Activated CD8-positive, alpha-beta memory T cell treated with anti-CD3 and anti-CD28 coated beads for 36 hours (primary cell): ENCODE measurements around the gene SNAPC4. TPM values are rescaled to one million over a fixed set of nuclear protein-coding genes. Genes with fewer than 3 reads are reported as not detected.

Experiments used
- CTCF ChIA-PET: fragments of 350-600 bp; sonication (Branson Sonifier 250); formaldehyde crosslinking; loops from one replicate; lab custom pipeline; 2021; ENCODE audit warnings: antibody characterized with exemption; lab: Charles Lee
- POLR2A ChIA-PET: fragments of 350-600 bp; sonication (Branson Sonifier 250); formaldehyde crosslinking; loops from one replicate; lab custom pipeline; 2021; ENCODE audit warnings: antibody characterized with exemption; lab: Charles Lee
- total RNA-seq, 2 experiments: library from RNA; stranded (reverse); gene quantifications; one replicate each; pipeline ENCODE4 v1.2.3, GENCODE V29; 2021

SNAPC4 gene
- total RNA-seq, 2 experiments from 2014 or later, result 23.4 to 24.5 TPM

GRCh38 chr9:136401173-136401922 lies 1.4 kb upstream of the SNAPC4 start:
- POLR2A ChIA-PET, result interaction anchor here (1.2 to 1.3 kb wide), 2 partner anchors 8 to 38 kb away, joined by 5 to 11 read pairs; partner anchors contain the start of genes DNLZ, ENTR1 and PMPCA
- CTCF ChIA-PET, result interaction anchor here (0.6 to 4.0 kb wide), 5 partner anchors 9 to 721 kb away, joined by 3 to 24 read pairs (median 5); partner anchors contain the start of genes DNLZ, ENTR1 and PMPCA

GRCh38 chr9:136399176-136400037 lies 563 bp downstream of the SNAPC4 start:
- ChIA-PET CTCF (interaction anchor here (0.6 to 4.0 kb wide), 4 partner anchors 11 to 235 kb away, joined by 4 to 24 read pairs (median 10); partner anchors contain the start of genes DNLZ, ENTR1 and PMPCA), POLR2A (no interaction called here)

- POLR2A ChIA-PET, result interaction anchor here (0.6 kb wide), 1 partner anchor 28 kb away, joined by 4 read pairs; no protein-coding TSS in a partner anchor
- CTCF ChIA-PET, result interaction anchor here (2.6 to 4.0 kb wide), 2 partner anchors 12 to 35 kb away, joined by 9 to 24 read pairs; partner anchors contain the start of genes DNLZ, ENTR1 and PMPCA
These were observed 1.7 kb downstream of the SNAPC4 start for GRCh38 chr9:136398286-136398685.

GRCh38 chr9:136397643-136398042 lies 2.3 kb downstream of the SNAPC4 start:
- POLR2A ChIA-PET, result no interaction called here
- CTCF ChIA-PET, result interaction anchor here (2.6 kb wide), 1 partner anchor 34 kb away, joined by 9 read pairs; the partner anchor contains the start of gene DNLZ

- ChIA-PET POLR2A (no interaction called here), CTCF (interaction anchor here (2.6 kb wide), 1 partner anchor 33 kb away, joined by 9 read pairs; the partner anchor contains the start of gene DNLZ)
These were observed 3.8 kb downstream of the SNAPC4 start for GRCh38 chr9:136396219-136396515.

DNA sequence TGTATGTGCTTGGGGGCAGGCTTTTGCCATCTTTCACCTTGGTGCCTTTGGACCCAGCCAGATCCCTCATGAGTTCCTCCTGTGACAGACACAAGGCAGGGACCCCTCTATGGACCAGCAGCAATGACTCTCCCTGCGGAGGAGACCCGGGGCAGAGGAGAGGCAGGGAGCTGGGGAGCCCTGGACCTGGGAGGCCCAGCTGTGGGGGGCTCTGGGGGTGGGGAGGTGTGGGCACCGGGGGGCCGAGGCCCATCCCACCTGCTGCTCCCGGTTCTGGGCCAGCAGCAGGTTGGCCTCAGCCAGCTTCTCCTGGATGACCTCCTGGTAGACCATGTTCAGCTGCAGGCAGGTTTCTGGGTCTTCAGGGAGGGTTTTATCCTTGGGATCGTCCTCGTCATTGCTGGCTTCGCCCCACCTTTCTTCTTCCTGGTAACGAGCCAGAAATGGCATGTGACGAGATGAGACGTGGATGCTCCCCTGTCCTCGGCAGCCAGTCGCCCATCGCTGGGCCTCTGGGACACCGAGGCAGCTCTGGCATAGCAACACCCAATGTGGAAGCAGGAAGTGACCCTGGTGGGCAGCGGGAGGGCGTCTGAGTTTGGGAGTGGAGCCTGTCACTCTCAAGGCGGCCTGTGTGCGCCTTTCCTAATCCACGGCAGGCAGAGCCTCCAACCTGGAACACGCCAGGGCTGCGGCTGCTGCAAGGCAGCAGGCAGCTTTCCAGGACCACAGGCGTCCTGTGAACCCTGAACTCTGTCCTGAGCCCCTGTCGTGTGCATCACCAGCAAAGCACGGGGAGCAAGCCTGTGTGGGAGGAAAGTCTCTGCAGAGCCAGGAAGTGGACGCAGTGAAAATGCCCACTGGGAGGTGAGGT lies 4.4 kb downstream of the SNAPC4 start:
- ChIA-PET CTCF (interaction anchor here (2.6 kb wide), 1 partner anchor 32 kb away, joined by 9 read pairs; the partner anchor contains the start of gene DNLZ), POLR2A (no interaction called here)

DNA sequence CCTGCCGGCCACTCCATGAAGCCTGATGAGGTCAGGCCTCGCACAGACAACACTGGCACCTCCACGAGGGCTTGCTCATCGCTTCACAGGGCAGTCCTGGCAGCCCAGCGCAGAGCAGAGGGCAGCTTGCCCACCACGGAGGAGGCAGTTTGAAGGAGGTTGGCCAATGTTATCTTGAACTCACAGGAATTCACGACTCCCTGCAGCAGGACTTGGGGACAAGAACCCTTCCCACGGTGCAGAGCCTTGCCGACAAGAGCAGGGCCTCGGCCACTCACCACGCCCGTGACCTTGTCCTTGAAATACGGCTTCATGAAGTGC lies 5.0 kb downstream of the SNAPC4 start:
- ChIA-PET CTCF (no interaction called here), POLR2A (no interaction called here)

GRCh38 chr9:136394312-136395019 lies 5.5 kb downstream of the SNAPC4 start:
- ChIA-PET CTCF (no interaction called here), POLR2A (no interaction called here)

DNA sequence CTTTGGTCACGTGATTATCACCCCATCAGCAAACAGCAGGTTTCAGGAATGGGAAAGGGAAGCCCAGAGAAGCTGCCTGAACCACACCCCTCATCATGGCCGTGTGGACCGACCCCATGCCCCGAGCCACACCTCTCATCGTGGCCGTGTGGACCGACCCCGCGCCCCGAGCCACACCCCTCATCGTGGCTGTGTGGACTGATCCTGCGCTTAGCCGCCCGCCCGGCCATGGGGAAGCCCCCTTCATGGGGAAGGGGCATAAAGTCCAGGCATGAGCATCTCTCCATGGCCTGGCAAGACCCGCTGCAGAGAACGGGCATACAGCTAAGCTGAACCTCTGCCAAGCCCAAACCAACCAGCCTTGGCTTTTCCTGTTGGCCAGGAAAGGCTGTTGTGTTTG lies 6.4 kb downstream of the SNAPC4 start:
- CTCF ChIA-PET, result interaction anchor here (1.2 kb wide), 1 partner anchor 10 kb away, joined by 3 read pairs; no protein-coding TSS in a partner anchor
- POLR2A ChIA-PET, result no interaction called here

DNA sequence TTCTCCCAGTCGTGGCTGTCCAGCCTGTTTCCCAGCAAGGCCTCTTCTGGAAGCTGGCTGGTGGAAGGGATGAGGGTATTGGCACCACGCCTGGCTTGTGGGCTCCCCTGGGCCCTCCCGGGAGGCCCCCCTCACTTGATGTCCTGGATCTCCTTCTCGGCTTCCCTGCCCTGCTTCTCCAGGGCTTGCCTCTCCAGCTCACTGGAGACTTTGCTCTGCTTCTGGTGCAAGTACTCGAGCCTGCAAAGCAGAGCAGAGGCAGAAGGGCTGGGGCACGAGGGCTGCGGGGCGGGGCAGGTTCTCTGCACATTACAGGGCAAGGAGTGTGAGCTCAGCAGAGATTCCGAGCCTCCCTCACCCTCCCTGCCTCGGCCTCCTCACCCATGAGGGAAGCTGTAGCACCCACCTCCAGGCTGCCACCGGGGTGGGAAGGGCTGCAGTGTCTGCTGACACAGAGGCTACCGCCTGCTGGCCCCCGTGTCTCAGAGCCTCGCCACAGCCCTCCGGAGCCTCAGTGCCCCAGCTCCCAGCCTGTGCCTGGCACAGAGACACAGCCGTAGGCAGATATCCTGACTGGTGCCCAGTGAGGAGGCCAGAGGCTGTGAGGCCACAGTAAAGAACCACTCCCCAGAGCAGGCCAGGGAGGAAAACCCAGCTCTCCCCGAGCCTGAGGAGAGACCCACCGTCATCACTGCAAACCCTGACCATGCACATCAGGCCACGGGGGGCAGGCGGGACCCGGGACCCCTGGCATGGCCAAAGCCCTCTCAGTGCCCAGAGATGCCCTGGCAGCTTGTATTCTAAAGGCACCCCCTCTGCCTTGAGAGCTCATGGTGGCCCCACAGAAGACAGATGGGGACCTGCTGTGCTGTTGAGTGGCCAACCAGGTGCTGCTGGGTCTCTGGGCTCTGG lies 7.2 kb downstream of the SNAPC4 start:
- CTCF ChIA-PET, result interaction anchor here (1.2 to 1.5 kb wide), 2 partner anchors 8 to 11 kb away, joined by 3 to 5 read pairs; no protein-coding TSS in a partner anchor
- POLR2A ChIA-PET, result no interaction called here

GRCh38 chr9:136391737-136392537 lies 8.0 kb downstream of the SNAPC4 start:
- POLR2A ChIA-PET, result no interaction called here

DNA sequence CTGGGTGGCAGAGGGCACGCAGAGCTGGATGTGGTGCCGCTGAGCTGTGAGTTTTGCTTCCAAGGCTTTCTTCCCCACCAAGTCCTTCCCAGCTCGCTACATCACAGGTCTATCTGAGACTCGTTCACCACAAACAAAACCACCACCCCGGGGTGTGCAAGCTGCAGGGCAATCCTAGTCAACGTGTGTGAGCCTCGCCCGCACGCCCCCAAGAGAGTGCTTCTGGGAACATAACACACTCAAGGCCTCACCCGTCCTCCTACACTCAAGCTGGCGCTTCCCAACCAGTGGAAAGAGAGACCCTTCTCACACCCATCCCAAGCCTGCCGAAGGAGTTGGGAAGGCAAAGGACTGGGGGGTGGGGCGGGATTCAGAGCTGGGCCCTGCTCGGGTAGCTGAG lies 10.6 kb downstream of the SNAPC4 start:
- POLR2A ChIA-PET, result no interaction called here
- CTCF ChIA-PET, result no interaction called here

More at GRCh38 chr9:136391737-136392537, 8.0 kb downstream of the SNAPC4 start:
- CTCF ChIA-PET, result interaction anchor here (1.5 kb wide), 1 partner anchor 9 kb away, joined by 5 read pairs; no protein-coding TSS in a partner anchor

DNA sequence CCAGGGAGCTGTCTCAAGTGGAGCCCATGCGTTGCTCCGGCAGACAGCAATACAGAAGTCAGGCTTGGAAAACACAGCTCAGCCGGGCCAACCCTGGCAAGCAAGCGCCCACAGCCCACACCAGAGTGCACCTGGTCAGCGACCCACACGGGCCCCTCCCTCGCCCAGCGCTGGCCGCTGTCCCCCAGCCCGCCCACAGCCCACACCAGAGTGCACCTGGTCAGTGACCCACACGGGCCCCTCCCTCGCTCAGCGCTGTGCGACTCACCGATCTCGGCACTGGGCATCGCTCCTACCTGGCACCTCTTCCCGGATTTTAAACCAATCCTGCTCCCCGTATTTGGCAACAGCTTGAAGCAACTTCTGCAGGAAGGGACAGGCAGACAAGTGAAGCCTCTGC lies 12.8 kb downstream of the SNAPC4 start:
- POLR2A ChIA-PET, result no interaction called here
- CTCF ChIA-PET, result interaction anchor here (2.0 kb wide), 1 partner anchor 17 kb away, joined by 5 read pairs; no protein-coding TSS in a partner anchor

- CTCF ChIA-PET, result interaction anchor here (2.0 to 2.1 kb wide), 2 partner anchors 14 to 18 kb away, joined by 4 to 5 read pairs; partner anchors contain the start of gene SNAPC4
- POLR2A ChIA-PET, result interaction anchor here (0.6 kb wide), 1 partner anchor 141 kb away, joined by 3 read pairs; no protein-coding TSS in a partner anchor
These were observed 14.0 kb downstream of the SNAPC4 start for GRCh38 chr9:136386018-136386417.

GRCh38 chr9:136385015-136385414 lies 15.0 kb downstream of the SNAPC4 start:
- CTCF ChIA-PET, result interaction anchor here (1.3 to 2.1 kb wide), 3 partner anchors 15 to 21 kb away, joined by 3 to 5 read pairs (median 4); partner anchors contain the start of genes DNLZ and SNAPC4
- POLR2A ChIA-PET, result interaction anchor here (0.7 kb wide), 1 partner anchor 38 kb away, joined by 3 read pairs; no protein-coding TSS in a partner anchor

- ChIA-PET CTCF (no interaction called here), POLR2A (no interaction called here)
These were observed 16.5 kb downstream of the SNAPC4 start for GRCh38 chr9:136383436-136383835.
